Kidney epithelial cell (primary cell): Measurements from ENCODE around the gene OMP. TPM values are rescaled to one million over a fixed set of nuclear protein-coding genes. Genes with fewer than 3 reads are reported as not detected.

Experiments used
- DNase-seq: peaks from one replicate; pipeline ENCODE4 v3.0.0-alpha.2; 2010; ENCODE audit warnings: low read depth
- H3K27me3 ChIP-seq: 2 replicates; pipeline ENCODE4 v1.6.0; 2011; ENCODE audit warnings: low read length; ENCODE audit not compliant: control insufficient read depth, insufficient read depth
- H3K36me3 ChIP-seq: 2 replicates; pipeline ENCODE4 v1.5.1; 2011; ENCODE audit warnings: low read length; ENCODE audit not compliant: control insufficient read depth, insufficient read depth
- H3K4me3 ChIP-seq: 2 replicates; pipeline ENCODE4 v1.5.1; 2011; ENCODE audit warnings: low read depth, mild to moderate bottlenecking, control low read depth, low read length
- CTCF ChIP-seq: IDR thresholded peaks from 2 replicates; pipeline ENCODE4 v1.5.1; 2011; ENCODE audit warnings: mild to moderate bottlenecking, moderate library complexity, low read length, control low read depth, inconsistent platforms; ENCODE audit not compliant: insufficient read depth, poor library complexity, severe bottlenecking
- total RNA-seq: library from RNA; depleted of rRNA; stranded (reverse); fragments of >200 nt; gene quantifications from 2 replicates; pipeline ENCODE4 v1.2.3, GENCODE V29; 2015

Gene OMP
- not detected in 2 replicates for total RNA-seq

- DNase-seq, result no peak
- Histone ChIP-seq H3K27me3 (no peaks in the 10 kb centered on the region), H3K4me3 (no peak within 1 kb of the TSS), H3K36me3 (no peaks in the 10 kb centered on the region)
- TF ChIP-seq CTCF, result no peak
Measured at GRCh38 chr11:77102246-77103210, at the start of gene OMP. Gene OMP (plus strand): TSS chr11:77102840. CDS start chr11:77102840, 0 bp downstream.

GRCh38 chr11:77053217-77054015 lies 49.2 kb upstream of the OMP start:
- TF ChIP-seq CTCF, result no peak
- DNase-seq, result no peak
- H3K4me3 ChIP-seq, result no peak overlapping the region
- no peaks in the 10 kb centered on the region for H3K27me3 ChIP-seq
- no peaks in the 10 kb centered on the region for H3K36me3 ChIP-seq

GRCh38 chr11:77054084-77054483 lies 48.6 kb upstream of the OMP start:
- H3K36me3 ChIP-seq, result no peaks in the 10 kb centered on the region
- no peak for TF ChIP-seq CTCF
- H3K27me3 ChIP-seq, result no peaks in the 10 kb centered on the region
- DNase-seq, result no peak
- no peak overlapping the region for H3K4me3 ChIP-seq

GRCh38 chr11:77055101-77055561 lies 47.5 kb upstream of the OMP start:
- no peaks in the 10 kb centered on the region for H3K27me3 ChIP-seq
- TF ChIP-seq CTCF, result no peak
- DNase-seq, result no peak
- no peaks in the 10 kb centered on the region for H3K36me3 ChIP-seq
- H3K4me3 ChIP-seq, result no peak overlapping the region

GRCh38 chr11:77055913-77056312 lies 46.7 kb upstream of the OMP start:
- H3K4me3 ChIP-seq, result no peak overlapping the region
- no peaks in the 10 kb centered on the region for H3K27me3 ChIP-seq
- no peaks in the 10 kb centered on the region for H3K36me3 ChIP-seq
- no peak for DNase-seq
- TF ChIP-seq CTCF, result no peak
